Trophoblast cell (in vitro differentiated cells and primary cell): ENCODE measurements around the gene CACNA1B.

Experiments used
- DNase-seq, 2 donors: peaks; one replicate each; pipeline ENCODE4 v3.0.0-alpha.2; 2016
- H2AFZ ChIP-seq: 2 replicates; pipeline ENCODE4 v1.6.1; 2013; ENCODE audit warnings: low read length, moderate library complexity, mild to moderate bottlenecking; ENCODE audit not compliant: insufficient read depth, poor library complexity
- H2AK5ac ChIP-seq: 2 replicates; pipeline ENCODE4 v1.6.1; 2013; ENCODE audit warnings: mild to moderate bottlenecking, low read length
- H2BK120ac ChIP-seq: 2 replicates; pipeline ENCODE4 v1.6.1; 2013; ENCODE audit warnings: low read length, mild to moderate bottlenecking, moderate library complexity; ENCODE audit not compliant: insufficient read depth, poor library complexity
- H2BK12ac ChIP-seq: 2 replicates; pipeline ENCODE4 v1.6.1; 2013; ENCODE audit warnings: mild to moderate bottlenecking, low read length, moderate library complexity
- H2BK5ac ChIP-seq: 2 replicates; pipeline ENCODE4 v1.6.1; 2013; ENCODE audit warnings: low read length, low read depth, moderate library complexity, mild to moderate bottlenecking; ENCODE audit not compliant: poor library complexity
- H3K14ac ChIP-seq: 2 replicates; pipeline ENCODE4 v1.6.1; 2013; ENCODE audit warnings: mild to moderate bottlenecking, low read length
- H3K18ac ChIP-seq: 2 replicates; pipeline ENCODE4 v1.6.1; 2013; ENCODE audit warnings: mild to moderate bottlenecking, low read length
- H3K23ac ChIP-seq: 2 replicates; pipeline ENCODE4 v1.6.1; 2013; ENCODE audit warnings: low read length
- H3K27ac ChIP-seq: 2 replicates; pipeline ENCODE4 v1.5.1; 2013; ENCODE audit warnings: low read depth, mild to moderate bottlenecking, inconsistent platforms, low read length, moderate library complexity
- H3K27me3 ChIP-seq: 2 replicates; pipeline ENCODE4 v1.6.1; 2013; ENCODE audit warnings: inconsistent platforms, mild to moderate bottlenecking, low read length, moderate library complexity; ENCODE audit not compliant: insufficient read depth
- H3K36me3 ChIP-seq, 2 experiments: 1 replicate in 1 of 2; 2 replicates in 1 of 2; pipeline ENCODE4 v1.6.1; 2013; ENCODE audit warnings: low read length in 2 of 2, mild to moderate bottlenecking in 2 of 2, moderate library complexity in 1 of 2; ENCODE audit not compliant: insufficient read depth in 2 of 2, control insufficient read depth in 1 of 2
- H3K4ac ChIP-seq: 2 replicates; pipeline ENCODE4 v1.6.1; 2013; ENCODE audit warnings: low read depth, mild to moderate bottlenecking, low read length, moderate library complexity
- H3K4me1 ChIP-seq, 2 experiments: 1 replicate in 1 of 2; 2 replicates in 1 of 2; pipeline ENCODE4 v1.6.1; 2013; ENCODE audit warnings: low read length in 2 of 2, mild to moderate bottlenecking in 2 of 2, moderate library complexity in 1 of 2; ENCODE audit not compliant: insufficient read depth in 2 of 2, control insufficient read depth in 1 of 2
- H3K4me2 ChIP-seq: 2 replicates; pipeline ENCODE4 v1.6.1; 2013; ENCODE audit warnings: inconsistent platforms, mild to moderate bottlenecking, low read length, moderate library complexity
- H3K4me3 ChIP-seq: 2 replicates; pipeline ENCODE4 v1.5.1; 2013; ENCODE audit warnings: mild to moderate bottlenecking, low read depth, low read length, inconsistent platforms
- H3K79me1 ChIP-seq: one replicate; pipeline ENCODE4 v1.6.1; 2013; ENCODE audit warnings: low read length
- H3K79me2 ChIP-seq: 2 replicates; pipeline ENCODE4 v1.6.1; 2013; ENCODE audit warnings: low read length, mild to moderate bottlenecking; ENCODE audit not compliant: control insufficient read depth, insufficient read depth, poor library complexity
- H3K9ac ChIP-seq: 2 replicates; pipeline ENCODE4 v1.6.1; 2013; ENCODE audit warnings: mild to moderate bottlenecking, low read length
- H3K9me3 ChIP-seq: 2 replicates; pipeline ENCODE4 v1.6.1; 2013; ENCODE audit warnings: low read depth, mild to moderate bottlenecking, control low read depth, inconsistent platforms, low read length; ENCODE audit not compliant: insufficient read depth
- H4K12ac ChIP-seq: 2 replicates; pipeline ENCODE4 v1.6.1; 2013; ENCODE audit warnings: low read depth, mild to moderate bottlenecking, low read length, moderate library complexity
- H4K8ac ChIP-seq: 2 replicates; pipeline ENCODE4 v1.6.1; 2013; ENCODE audit warnings: low read depth, mild to moderate bottlenecking, low read length, moderate library complexity
- H4K91ac ChIP-seq: one replicate; pipeline ENCODE4 v1.6.1; 2013; ENCODE audit warnings: low read depth, mild to moderate bottlenecking, low read length, moderate library complexity
- WGBS: extraction: QIAGEN DNeasy Blood & Tissue Kit; methylation state at CpG from one replicate; pipeline ENCODE4 v1.1.7; 2013; ENCODE audit warnings: missing lambda C conversion rate; ENCODE audit not compliant: insufficient read length, insufficient coverage; ENCODE audit errors: extremely low coverage; 5-methylcytosine and 5-hydroxymethylcytosine counted together

Gene CACNA1B

DNA sequence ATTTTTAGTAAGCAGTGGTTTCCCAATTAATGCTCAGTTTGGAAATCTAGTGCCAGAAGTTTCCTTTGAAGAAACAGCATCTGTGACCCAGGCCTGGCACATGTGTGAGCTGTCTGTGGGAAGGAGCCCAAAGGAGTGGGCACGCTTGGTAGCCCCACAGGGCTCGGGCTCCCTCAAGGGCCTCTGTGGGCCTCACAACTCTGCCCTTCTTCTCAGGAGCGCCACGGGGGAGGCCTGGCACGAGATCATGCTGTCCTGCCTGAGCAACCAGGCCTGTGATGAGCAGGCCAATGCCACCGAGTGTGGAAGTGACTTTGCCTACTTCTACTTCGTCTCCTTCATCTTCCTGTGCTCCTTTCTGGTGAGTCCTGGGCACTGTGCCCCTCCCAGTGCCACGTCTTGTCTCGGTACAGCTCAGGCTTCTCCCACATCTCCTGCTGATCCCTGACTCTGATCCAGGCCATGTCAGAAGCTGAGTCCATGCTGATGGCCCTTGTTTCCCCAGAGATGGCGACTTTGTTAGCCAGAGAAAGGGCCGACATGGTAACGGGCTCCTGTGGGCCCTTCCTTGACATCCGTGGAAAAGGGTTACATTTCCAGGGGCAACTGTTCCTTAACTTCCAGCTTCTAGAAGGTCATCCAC lies 200.4 kb downstream of the CACNA1B start:
- H3K4me2 ChIP-seq = no peak overlapping the region
- no peak overlapping the region for H2BK5ac ChIP-seq
- H3K79me2 ChIP-seq = no peaks in the 10 kb centered on the region
- no peak for DNase-seq
- H3K23ac ChIP-seq = no peak overlapping the region
- H3K4me1 ChIP-seq = no peaks in the 10 kb centered on the region
- H4K12ac ChIP-seq = no peak overlapping the region
- H2BK12ac ChIP-seq = no peak overlapping the region
- no peak overlapping the region for H3K14ac ChIP-seq
- no peaks in the 10 kb centered on the region for H3K36me3 ChIP-seq
- no peak overlapping the region for H2BK120ac ChIP-seq
- no peak overlapping the region for H3K4ac ChIP-seq
- H2AFZ ChIP-seq = no peak overlapping the region
- H3K27ac ChIP-seq = no peak overlapping the region
- H4K8ac ChIP-seq = no peak overlapping the region
- H2AK5ac ChIP-seq = no peak overlapping the region
- H3K4me3 ChIP-seq = no peak overlapping the region
- H3K27me3 ChIP-seq = no peaks in the 10 kb centered on the region
- H4K91ac ChIP-seq = no peak overlapping the region
- no peak overlapping the region for H3K9ac ChIP-seq
- no peak overlapping the region for H3K18ac ChIP-seq
- WGBS = no CpG with 5 or more reads among the region's 13 CpGs
- H3K9me3 ChIP-seq = peaks cover 48% of the 10 kb centered on the region
- H3K79me1 ChIP-seq = no peaks in the 10 kb centered on the region

- Histone ChIP-seq H3K9ac (no peak overlapping the region), H4K91ac (no peak overlapping the region), H2BK120ac (no peak overlapping the region), H3K36me3 (no peaks in the 10 kb centered on the region), H4K12ac (no peak overlapping the region), H2BK12ac (no peak overlapping the region), H3K9me3 (peaks cover 55% of the 10 kb centered on the region), H3K4me3 (no peak overlapping the region), H3K4me2 (no peak overlapping the region), H3K23ac (no peak overlapping the region), H3K27me3 (no peaks in the 10 kb centered on the region), H3K14ac (no peak overlapping the region), H3K79me1 (no peaks in the 10 kb centered on the region), H2BK5ac (no peak overlapping the region), H2AK5ac (no peak overlapping the region), H2AFZ (no peak overlapping the region), H3K79me2 (no peaks in the 10 kb centered on the region), H3K4me1 (no peaks in the 10 kb centered on the region), H3K4ac (no peak overlapping the region), H3K27ac (no peak overlapping the region), H3K18ac (no peak overlapping the region), H4K8ac (no peak overlapping the region)
- no CpG with 5 or more reads among the region's 9 CpGs for WGBS
- DNase-seq = no peak
Measured at GRCh38 chr9:138078846-138079245, 201.3 kb downstream of the CACNA1B start.

- no CpG with 5 or more reads among the region's 5 CpGs for WGBS
- H3K4me2 ChIP-seq = no peak overlapping the region
Measured at GRCh38 chr9:138080979-138081378, 203.4 kb downstream of the CACNA1B start.

DNA sequence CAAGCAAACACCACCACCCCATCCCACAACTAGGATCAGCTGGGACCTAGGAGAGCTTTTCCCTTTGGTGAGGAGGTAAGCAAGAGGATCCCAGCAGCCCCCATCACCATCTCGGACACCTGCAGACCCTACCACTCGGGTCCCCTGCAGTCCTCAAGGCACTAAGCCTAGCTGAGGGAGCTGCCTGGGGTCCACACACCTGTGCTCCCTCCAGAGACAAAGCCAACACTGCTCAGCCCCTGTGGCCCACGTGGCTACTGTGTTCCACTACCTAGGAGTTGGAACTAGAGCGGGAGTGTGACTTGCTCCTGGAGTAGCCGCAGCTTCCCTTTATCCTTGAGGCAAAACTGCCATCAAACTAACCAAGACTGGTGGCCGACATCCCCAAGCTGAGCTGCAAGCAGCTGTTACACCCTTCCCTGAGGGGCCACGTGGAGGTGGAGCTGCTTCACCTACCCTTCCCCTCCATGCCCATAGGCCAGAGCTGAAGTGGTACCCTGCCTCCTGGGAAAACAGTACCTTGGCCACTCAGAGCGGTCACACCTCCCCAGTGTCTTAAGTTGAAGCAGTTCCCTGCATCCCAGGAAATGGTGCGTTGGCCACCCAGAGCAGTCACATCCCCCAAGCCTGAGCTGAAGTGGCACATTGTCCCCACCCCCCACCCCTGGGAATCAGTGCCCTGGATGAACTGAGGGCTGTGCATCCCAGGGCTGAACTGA lies 205.5 kb downstream of the CACNA1B start:
- Histone ChIP-seq H4K8ac (no peak overlapping the region), H3K23ac (no peak overlapping the region), H3K79me1 (no peaks in the 10 kb centered on the region), H2BK120ac (no peak overlapping the region), H3K9me3 (peaks cover 37% of the 10 kb centered on the region), H3K36me3 (no peaks in the 10 kb centered on the region), H3K27ac (no peak overlapping the region), H2AFZ (no peak overlapping the region), H3K4me2 (no peak overlapping the region), H3K14ac (no peak overlapping the region), H4K12ac (no peak overlapping the region), H3K27me3 (no peaks in the 10 kb centered on the region), H3K4me1 (no peaks in the 10 kb centered on the region), H4K91ac (no peak overlapping the region), H3K79me2 (no peaks in the 10 kb centered on the region), H2BK12ac (no peak overlapping the region), H3K18ac (no peak overlapping the region), H3K4me3 (no peak overlapping the region), H3K4ac (no peak overlapping the region), H2BK5ac (no peak overlapping the region), H3K9ac (no peak overlapping the region), H2AK5ac (no peak overlapping the region)
- no peak for DNase-seq
- no CpG with 5 or more reads among the region's 9 CpGs for WGBS

More at GRCh38 chr9:138080979-138081378, 203.4 kb downstream of the CACNA1B start:
- H3K9ac ChIP-seq = no peak overlapping the region
- no peak overlapping the region for H3K14ac ChIP-seq
- no peaks in the 10 kb centered on the region for H3K27me3 ChIP-seq
- no peak for DNase-seq
- H4K91ac ChIP-seq = no peak overlapping the region
- H3K27ac ChIP-seq = no peak overlapping the region
- no peak overlapping the region for H2BK5ac ChIP-seq
- no peak overlapping the region for H3K18ac ChIP-seq
- H2AK5ac ChIP-seq = no peak overlapping the region
- H3K36me3 ChIP-seq = no peaks in the 10 kb centered on the region
- H4K12ac ChIP-seq = no peak overlapping the region
- H3K23ac ChIP-seq = no peak overlapping the region
- H3K4me3 ChIP-seq = no peak overlapping the region
- H2BK120ac ChIP-seq = no peak overlapping the region
- H3K4ac ChIP-seq = no peak overlapping the region
- no peak overlapping the region for H4K8ac ChIP-seq
- no peaks in the 10 kb centered on the region for H3K79me1 ChIP-seq
- H2BK12ac ChIP-seq = no peak overlapping the region
- H3K9me3 ChIP-seq = peaks cover 49% of the 10 kb centered on the region
- H3K4me1 ChIP-seq = no peaks in the 10 kb centered on the region
- H3K79me2 ChIP-seq = no peaks in the 10 kb centered on the region
- H2AFZ ChIP-seq = no peak overlapping the region
